ENCODE measurements around the gene ELP2.
"Not testable (repeated sequence)": the region's sequence is repeated elsewhere in the genome, so short reads cannot be mapped to it uniquely, and the experiment has no call there.

The ELP2 gene

GRCh38 chr18:36205166-36205565 is 75.5 kb downstream of the ELP2 start:
- no peak for DNase-seq
- Mint-ChIP-seq H3K4me3 (no peak overlapping the region), H3K4me1 (no peaks in the 10 kb centered on the region), H3K36me3 (ENCODE audit: low read depth) (peaks cover 12% of the 10 kb centered on the region), H3K27ac (no peak overlapping the region), H3K9me3 (peaks cover 16% of the 10 kb centered on the region), H3K27me3 (ENCODE audit: low read depth, poor library complexity) (peaks cover 5% of the 10 kb centered on the region)
- no peak for TF ChIP-seq CTCF (IDR thresholded peaks at IDR 0.05)

GRCh38 chr18:36207303-36207702 is 77.6 kb downstream of the ELP2 start:
- Mint-ChIP-seq H3K27ac (no peak overlapping the region), H3K9me3 (peaks cover 16% of the 10 kb centered on the region), H3K4me1 (peaks cover 9% of the 10 kb centered on the region), H3K36me3 (ENCODE audit: low read depth) (peaks cover 12% of the 10 kb centered on the region), H3K27me3 (ENCODE audit: low read depth, poor library complexity) (no peaks in the 10 kb centered on the region), H3K4me3 (no peak overlapping the region)
- DNase-seq: no peak
- TF ChIP-seq CTCF (IDR thresholded peaks at IDR 0.05): no peak

GRCh38 chr18:36207969-36208368 is 78.3 kb downstream of the ELP2 start:
- Mint-ChIP-seq H3K9me3 (peaks cover 16% of the 10 kb centered on the region), H3K4me1 (peaks cover 16% of the 10 kb centered on the region), H3K36me3 (ENCODE audit: low read depth) (peaks cover 12% of the 10 kb centered on the region)
- DNase-seq; H3K27me3 Mint-ChIP-seq (ENCODE audit: low read depth, poor library complexity); H3K4me3 Mint-ChIP-seq; H3K27ac Mint-ChIP-seq: not testable (repeated sequence)

- TF ChIP-seq CTCF (IDR thresholded peaks at IDR 0.05): no peak
- Mint-ChIP-seq H3K36me3 (ENCODE audit: low read depth) (peaks cover 8% of the 10 kb centered on the region), H3K4me1 (peaks cover 21% of the 10 kb centered on the region), H3K27ac (no peak overlapping the region), H3K4me3 (no peak overlapping the region), H3K27me3 (ENCODE audit: low read depth, poor library complexity) (peaks cover 5% of the 10 kb centered on the region), H3K9me3 (peaks cover 16% of the 10 kb centered on the region)
- no peak for DNase-seq
Observed at GRCh38 chr18:36211612-36212065, 81.9 kb downstream of the ELP2 start.

GRCh38 chr18:36212301-36213171 is 82.8 kb downstream of the ELP2 start:
- Mint-ChIP-seq H3K9me3 (peaks cover 15% of the 10 kb centered on the region), H3K4me3 (no peak overlapping the region), H3K36me3 (ENCODE audit: low read depth) (peaks cover 6% of the 10 kb centered on the region), H3K27me3 (ENCODE audit: low read depth, poor library complexity) (peaks cover 5% of the 10 kb centered on the region), H3K27ac (no peak overlapping the region), H3K4me1 (peaks cover 21% of the 10 kb centered on the region)
- DNase-seq: no peak
- TF ChIP-seq CTCF (IDR thresholded peaks at IDR 0.05): no peak

GRCh38 chr18:36214811-36215210 is 85.1 kb downstream of the ELP2 start:
- Mint-ChIP-seq H3K27me3 (ENCODE audit: low read depth, poor library complexity) (peaks cover 5% of the 10 kb centered on the region), H3K4me1 (peaks cover 21% of the 10 kb centered on the region), H3K27ac (no peak overlapping the region), H3K9me3 (no peaks in the 10 kb centered on the region), H3K36me3 (ENCODE audit: low read depth) (no peaks in the 10 kb centered on the region), H3K4me3 (no peak overlapping the region)
- DNase-seq: no peak
- no peak for TF ChIP-seq CTCF (IDR thresholded peaks at IDR 0.05)
